Thyroid gland (tissue), 4 donors: Measurements from ENCODE around the gene SLC37A1.

Source experiments
- POLR2A ChIP-seq, 2 donors: fragments of 450-650 bp; IDR thresholded peaks; one replicate each; pipeline ENCODE4 v1.6.1; 2017; ENCODE audit warnings: antibody characterized with exemption in 2 of 2, mild to moderate bottlenecking in 2 of 2, moderate library complexity in 1 of 2
- TF ChIP-seq, protein P1 (sequence below), 6 experiments: fragments of 200-600 bp in 3 of 6; fragments of 450-650 bp in 3 of 6; sonication (generic) in 3 of 6; IDR thresholded peaks; one replicate each; pipeline ENCODE4 v1.5.1; 2016 to 2019; ENCODE audit warnings: antibody characterized with exemption in 6 of 6, mild to moderate bottlenecking in 2 of 6, inconsistent platforms in 1 of 6, moderate library complexity in 1 of 6

DNA sequence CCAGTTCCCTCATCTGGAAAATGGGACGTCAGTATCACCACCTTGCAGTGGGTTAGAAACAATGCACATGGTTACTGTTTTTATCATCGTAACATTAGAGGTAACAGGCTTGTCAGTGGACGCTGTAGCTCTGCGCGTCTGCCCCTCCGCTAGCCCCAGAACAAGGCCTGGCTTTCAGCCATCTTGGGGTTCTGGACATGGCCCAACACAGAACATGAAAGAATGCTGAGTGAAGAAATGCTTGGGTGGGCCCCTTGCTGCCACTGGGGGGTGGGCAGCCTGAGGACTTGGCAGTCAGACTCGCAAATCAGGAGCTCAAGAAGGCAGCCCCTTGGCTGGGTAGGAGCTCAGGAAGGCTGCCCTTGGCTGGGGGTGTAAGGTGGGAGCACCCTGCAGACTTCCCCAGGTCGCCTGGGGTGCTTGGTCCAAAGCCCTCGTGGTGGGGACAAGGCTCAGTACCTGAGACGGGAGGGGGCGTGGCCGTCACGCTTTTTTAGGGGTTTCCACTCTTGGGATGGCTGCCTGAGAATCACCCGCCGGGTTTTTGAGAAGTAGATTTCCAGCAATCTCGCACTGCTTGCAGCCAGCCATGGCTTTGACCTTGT is 51.7 kb downstream of the SLC37A1 start:
- TF ChIP-seq, protein P1, sequence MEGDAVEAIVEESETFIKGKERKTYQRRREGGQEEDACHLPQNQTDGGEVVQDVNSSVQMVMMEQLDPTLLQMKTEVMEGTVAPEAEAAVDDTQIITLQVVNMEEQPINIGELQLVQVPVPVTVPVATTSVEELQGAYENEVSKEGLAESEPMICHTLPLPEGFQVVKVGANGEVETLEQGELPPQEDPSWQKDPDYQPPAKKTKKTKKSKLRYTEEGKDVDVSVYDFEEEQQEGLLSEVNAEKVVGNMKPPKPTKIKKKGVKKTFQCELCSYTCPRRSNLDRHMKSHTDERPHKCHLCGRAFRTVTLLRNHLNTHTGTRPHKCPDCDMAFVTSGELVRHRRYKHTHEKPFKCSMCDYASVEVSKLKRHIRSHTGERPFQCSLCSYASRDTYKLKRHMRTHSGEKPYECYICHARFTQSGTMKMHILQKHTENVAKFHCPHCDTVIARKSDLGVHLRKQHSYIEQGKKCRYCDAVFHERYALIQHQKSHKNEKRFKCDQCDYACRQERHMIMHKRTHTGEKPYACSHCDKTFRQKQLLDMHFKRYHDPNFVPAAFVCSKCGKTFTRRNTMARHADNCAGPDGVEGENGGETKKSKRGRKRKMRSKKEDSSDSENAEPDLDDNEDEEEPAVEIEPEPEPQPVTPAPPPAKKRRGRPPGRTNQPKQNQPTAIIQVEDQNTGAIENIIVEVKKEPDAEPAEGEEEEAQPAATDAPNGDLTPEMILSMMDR (IDR thresholded peaks at IDR 0.05) = no peak
- TF ChIP-seq POLR2A (IDR thresholded peaks at IDR 0.05) = no peak
